Right cardiac atrium (tissue), 5 donors: Measurements from ENCODE around the gene MZT2A. TPM values are rescaled to one million over a fixed set of nuclear protein-coding genes. Genes with fewer than 3 reads are reported as not detected.
"Not testable (repeated sequence)": the region's sequence is repeated elsewhere in the genome, so short reads cannot be mapped to it uniquely, and the experiment has no call there.

ENCODE experiments used
- ATAC-seq, 2 donors: fragments of 200-7000 bp; cut with Tn5 transposase; one replicate each; pipeline versions ENCODE4 v1.8.0 to v1.9.1; 2020; ENCODE audit warnings: moderate library complexity in 2 of 2, mild to moderate bottlenecking in 1 of 2
- DNase-seq, 3 donors: peaks; one replicate each; pipeline ENCODE4 v3.0.0-alpha.2; 2020
- H3K27ac ChIP-seq: one replicate; pipeline ENCODE4 v1.5.1; 2013; ENCODE audit warnings: mild to moderate bottlenecking, low read length, control low read depth, moderate library complexity
- H3K27me3 ChIP-seq: one replicate; pipeline ENCODE4 v1.6.1; 2013; ENCODE audit not compliant: control insufficient read depth, insufficient read depth
- H3K4me1 ChIP-seq: one replicate; pipeline ENCODE4 v1.6.1; 2013; ENCODE audit warnings: low read length; ENCODE audit not compliant: control insufficient read depth, insufficient read depth
- H3K4me3 ChIP-seq: one replicate; pipeline ENCODE4 v1.5.1; 2013; ENCODE audit warnings: low read length, control low read depth
- H3K9me3 ChIP-seq: one replicate; pipeline ENCODE4 v1.6.1; 2013; ENCODE audit warnings: low read length; ENCODE audit not compliant: control insufficient read depth
- WGBS: extraction: QIAGEN DNeasy Blood & Tissue Kit; methylation state at CpG from one replicate; pipeline ENCODE4 v1.1.7; 2013; 5-methylcytosine and 5-hydroxymethylcytosine counted together
- intact Hi-C, 4 donors: fragments of 100-400 bp; cut with DNase I; formaldehyde crosslinking; loops; one replicate each; pipeline versions ENCODE4 v1.11.0 to v1.14.0; 2022 to 2023
- polyA plus RNA-seq: library from polyadenylated mRNA; stranded (reverse); fragments of 200-250 nt; gene quantifications from one replicate; pipeline ENCODE4 v1.2.3, GENCODE V29; 2013
- total RNA-seq, 4 donors: library from RNA; stranded (reverse); fragmentation: NEBNext Ultra II Directional; extraction: Animal tissue kit (Norgen Biotek cat#: 25700); gene quantifications; one replicate each; pipeline ENCODE4 v1.2.1, GENCODE V29; 2021
- donor health status: healthy with polysubstance abuse.
- donor health status: DM: no; HTN: yes; CAD: no.
- donor health status: DM: no; HTN: no; CAD: no.
- donor health status: DM: no; HTN: yes; CAD: no; lungs with severe emphysema.
- donor health status: DM: yes; HTN: yes; CAD: no.

Gene MZT2A
- total and polyA plus RNA-seq, 5 donors: 46.8 to 144 (median 90.0) TPM

- H3K27me3 ChIP-seq, H3K9me3 ChIP-seq, H3K4me3 ChIP-seq, H3K27ac ChIP-seq, H3K4me1 ChIP-seq, intact Hi-C loops: not testable (repeated sequence)
- peak; percentile 5 to 34 for ATAC-seq
- peak in 1 of 3 donors; percentile 49 for DNase-seq
- WGBS: 75% methylated on average over 22 of the region's 22 CpGs
Measured at GRCh38 chr2:131511291-131511968, 19.2 kb upstream of the MZT2A start.

GRCh38 chr2:131509615-131510014, 17.4 kb upstream of the MZT2A start:
- Histone ChIP-seq H3K27ac (no peak overlapping the region), H3K4me1 (no peaks in the 10 kb centered on the region), H3K4me3 (no peak overlapping the region), H3K27me3 (no peaks in the 10 kb centered on the region), H3K9me3 (no peaks in the 10 kb centered on the region)
- 86% methylated on average over 9 of the region's 9 CpGs for WGBS
- DNase-seq (peak in 1 of 3 donors; percentile 16), ATAC-seq (no peak)
- intact Hi-C loops: no loop called here

- H3K27ac ChIP-seq, DNase-seq, H3K4me1 ChIP-seq, H3K27me3 ChIP-seq, intact Hi-C loops, H3K4me3 ChIP-seq, H3K9me3 ChIP-seq, ATAC-seq: not testable (repeated sequence)
- WGBS: 87% methylated on average over 7 of the region's 7 CpGs
Measured at GRCh38 chr2:131504082-131504750, 12.0 kb upstream of the MZT2A start.

GRCh38 chr2:131503587-131503986, 11.4 kb upstream of the MZT2A start:
- H3K4me1 ChIP-seq, H3K27me3 ChIP-seq, intact Hi-C loops, H3K9me3 ChIP-seq, H3K27ac ChIP-seq, DNase-seq, ATAC-seq, H3K4me3 ChIP-seq: not testable (repeated sequence)
- WGBS: 97% methylated on average over 4 of the region's 4 CpGs

DNA sequence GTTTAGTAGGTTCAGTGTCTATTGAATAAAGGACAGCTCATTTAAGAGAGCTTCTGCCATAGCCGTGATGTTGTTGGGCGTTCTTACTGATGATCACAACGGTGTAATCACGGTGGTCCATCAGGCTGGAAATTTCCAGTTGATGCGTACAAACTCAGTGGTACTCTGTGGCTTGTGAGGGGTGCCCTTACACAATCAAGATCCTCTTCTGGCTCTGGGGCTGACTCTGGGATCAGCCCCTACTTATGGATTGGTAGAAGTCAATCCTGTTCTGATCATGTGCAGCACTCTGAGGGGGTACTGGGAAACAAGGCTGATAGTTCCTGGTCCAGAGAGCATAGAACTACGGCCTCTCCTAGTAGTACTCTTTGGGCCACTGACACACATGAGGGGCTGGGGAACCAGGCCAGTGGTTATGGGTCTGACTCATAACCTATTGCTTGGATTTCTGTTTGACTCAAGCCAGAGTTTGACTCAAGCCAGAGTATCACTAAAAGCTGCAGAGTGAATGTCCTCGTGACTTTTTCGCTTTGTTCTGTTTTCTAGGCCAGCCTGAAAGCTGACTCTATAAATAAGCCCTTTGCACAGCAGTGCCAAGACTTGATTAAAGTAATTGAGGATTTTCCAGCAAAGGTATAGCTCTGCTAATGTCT, 6.2 kb upstream of the MZT2A start:
- peak; percentile 52 to 79 for ATAC-seq
- H3K27ac ChIP-seq: peak overlapping the region; percentile 37
- intact Hi-C loops, H3K4me3 ChIP-seq, H3K27me3 ChIP-seq, DNase-seq, H3K9me3 ChIP-seq, H3K4me1 ChIP-seq: not testable (repeated sequence)
- 64% methylated on average over 8 of the region's 8 CpGs for WGBS

GRCh38 chr2:131495506-131495905, 3.3 kb upstream of the MZT2A start:
- 83% methylated on average over 1 of the region's 1 CpG for WGBS
- H3K27me3 ChIP-seq, DNase-seq, ATAC-seq, intact Hi-C loops, H3K9me3 ChIP-seq, H3K27ac ChIP-seq, H3K4me1 ChIP-seq, H3K4me3 ChIP-seq: not testable (repeated sequence)

GRCh38 chr2:131493199-131493968, 1.2 kb upstream of the MZT2A start:
- Histone ChIP-seq H3K9me3 (no peaks in the 10 kb centered on the region), H3K27ac (peak overlapping the region; percentile 8), H3K27me3 (no peaks in the 10 kb centered on the region), H3K4me1 (peaks cover 5% of the 10 kb centered on the region), H3K4me3 (peak overlapping the region; percentile 59)
- intact Hi-C loops: no loop called here
- WGBS: under 1% methylated on average over 40 of the region's 40 CpGs
- DNase-seq: no peak
- ATAC-seq: peak; percentile 36 to 55

GRCh38 chr2:131492418-131493198, 411 bp upstream of the MZT2A start:
- no peaks in the 10 kb centered on the region for H3K27me3 ChIP-seq
- peak; percentile 94 for ATAC-seq
- H3K4me3 ChIP-seq: peak overlapping the region; percentile 59
- under 1% methylated on average over 78 of the region's 79 CpGs for WGBS
- H3K9me3 ChIP-seq: no peaks in the 10 kb centered on the region
- intact Hi-C loops: no loop called here
- peak overlapping the region; percentile 57 for H3K27ac ChIP-seq
- peak; percentile 92 to 97 (median 96) for DNase-seq
- H3K4me1 ChIP-seq: peaks cover 5% of the 10 kb centered on the region

GRCh38 chr2:131491469-131491836, 744 bp downstream of the MZT2A start:
- H3K9me3 ChIP-seq, H3K27me3 ChIP-seq, intact Hi-C loops, H3K4me1 ChIP-seq, H3K27ac ChIP-seq, H3K4me3 ChIP-seq: not testable (repeated sequence)
- 45% methylated on average over 20 of the region's 22 CpGs for WGBS
- peak in 1 of 3 donors; percentile 41 for DNase-seq
- ATAC-seq: peak in 1 of 2 donors; percentile 5
